Fibroblast of mammary gland (primary cell): ENCODE results near the gene DHRS1.

Experiments
- DNase-seq: peaks from one replicate; pipeline ENCODE4 v3.0.0-alpha.2; 2010; ENCODE audit warnings: low read depth
- H3K4me3 ChIP-seq: 2 replicates; pipeline ENCODE4 v1.5.1; 2011; ENCODE audit warnings: low read depth, mild to moderate bottlenecking, low read length, moderate library complexity; ENCODE audit not compliant: control insufficient read depth
- CTCF ChIP-seq: conservative IDR thresholded peaks from 2 replicates; pipeline ENCODE4 v1.5.1; 2011; ENCODE audit warnings: low read depth, low read length, inconsistent platforms; ENCODE audit not compliant: control insufficient read depth, insufficient read depth

The DHRS1 gene

GRCh38 chr14:24321212-24321975, 21.8 kb upstream of the DHRS1 start:
- no peak overlapping the region for H3K4me3 ChIP-seq
- DNase-seq = no peak

GRCh38 chr14:24317141-24317928, 17.8 kb upstream of the DHRS1 start:
- H3K4me3 ChIP-seq = no peak overlapping the region
- peak; percentile 61 for DNase-seq
- TF ChIP-seq CTCF = no peak

More at GRCh38 chr14:24321212-24321975, 21.8 kb upstream of the DHRS1 start:
- TF ChIP-seq CTCF = no peak

GRCh38 chr14:24316597-24316950, 17.0 kb upstream of the DHRS1 start:
- H3K4me3 ChIP-seq = no peak overlapping the region
- TF ChIP-seq CTCF = no peak
- no peak for DNase-seq

GRCh38 chr14:24315807-24316596, 16.4 kb upstream of the DHRS1 start:
- H3K4me3 ChIP-seq = no peak overlapping the region
- no peak for TF ChIP-seq CTCF
- DNase-seq = peak; percentile 19

- no peak overlapping the region for H3K4me3 ChIP-seq
Measured at GRCh38 chr14:24315243-24315806, 15.7 kb upstream of the DHRS1 start.

More at GRCh38 chr14:24315243-24315806, 15.7 kb upstream of the DHRS1 start:
- no peak for DNase-seq
- no peak for TF ChIP-seq CTCF
